SJCRH30 (cell line): ENCODE results near the gene WDR86. TPM values are rescaled to one million over a fixed set of nuclear protein-coding genes. Genes with fewer than 3 reads are reported as not detected.

ENCODE experiments used
- DNase-seq, 2 experiments: peaks; one replicate each; pipeline ENCODE4 v3.0.0-alpha.2; 2015 to 2020
- H3K27ac ChIP-seq: fragments of 250-450 bp; sonication (Bioruptor Pico); 2 replicates; pipeline ENCODE4 v1.5.1; 2020; ENCODE audit warnings: mild to moderate bottlenecking, moderate library complexity
- H3K27me3 ChIP-seq: fragments of 250-450 bp; sonication (Bioruptor Pico); 2 replicates; pipeline ENCODE4 v1.5.1; 2020; ENCODE audit warnings: mild to moderate bottlenecking, moderate library complexity
- H3K36me3 ChIP-seq: fragments of 250-450 bp; sonication (Bioruptor Pico); 2 replicates; pipeline ENCODE4 v1.5.1; 2020; ENCODE audit warnings: mild to moderate bottlenecking, moderate library complexity
- H3K4me1 ChIP-seq: fragments of 250-450 bp; sonication (Bioruptor Pico); 2 replicates; pipeline ENCODE4 v1.5.1; 2020; ENCODE audit warnings: mild to moderate bottlenecking, moderate library complexity
- H3K4me3 ChIP-seq: fragments of 250-450 bp; sonication (Bioruptor Pico); 2 replicates; pipeline ENCODE4 v1.5.1; 2020; ENCODE audit warnings: mild to moderate bottlenecking, moderate library complexity
- H3K9me3 ChIP-seq: fragments of 250-450 bp; sonication (Bioruptor Pico); replicated peaks from 2 replicates; pipeline ENCODE4 v1.5.1; 2020; ENCODE audit warnings: mild to moderate bottlenecking, moderate library complexity
- total RNA-seq: library from RNA; depleted of rRNA; stranded (reverse); fragments of >200 nt; shearing (Covaris generic); gene quantifications from 2 replicates; pipeline ENCODE4 v1.2.3, GENCODE V29; 2014

Gene WDR86
- total RNA-seq, 1 experiment from 2014 or later = 1.0 TPM

GRCh38 chr7:151368136-151368571 is 41.7 kb downstream of the WDR86 start:
- H3K4me3 ChIP-seq = no peak overlapping the region
- H3K4me1 ChIP-seq = no peaks in the 10 kb centered on the region
- DNase-seq = peak; percentile 82 to 88
- peaks cover 10% of the 10 kb centered on the region; the same call in 1 of the 2 replicates for H3K36me3 ChIP-seq
- no peak overlapping the region for H3K27ac ChIP-seq
- no peaks in the 10 kb centered on the region for H3K27me3 ChIP-seq
- H3K9me3 ChIP-seq = no peaks in the 10 kb centered on the region

- Histone ChIP-seq H3K9me3 (no peaks in the 10 kb centered on the region), H3K4me3 (no peak overlapping the region), H3K27ac (no peak overlapping the region), H3K4me1 (no peaks in the 10 kb centered on the region), H3K27me3 (no peaks in the 10 kb centered on the region), H3K36me3 (peaks cover 17% of the 10 kb centered on the region)
- no peak for DNase-seq
Observed at GRCh38 chr7:151367284-151367683, 42.6 kb downstream of the WDR86 start.

- H3K4me1 ChIP-seq = no peaks in the 10 kb centered on the region
- H3K4me3 ChIP-seq = no peak overlapping the region
- H3K36me3 ChIP-seq = peaks cover 21% of the 10 kb centered on the region
- no peak for DNase-seq
- H3K9me3 ChIP-seq = no peaks in the 10 kb centered on the region
- no peak overlapping the region for H3K27ac ChIP-seq
- no peaks in the 10 kb centered on the region for H3K27me3 ChIP-seq
Observed at GRCh38 chr7:151366880-151367222, 43.0 kb downstream of the WDR86 start.

- Histone ChIP-seq H3K36me3 (peaks cover 27% of the 10 kb centered on the region), H3K4me1 (no peaks in the 10 kb centered on the region), H3K9me3 (no peaks in the 10 kb centered on the region), H3K27me3 (no peaks in the 10 kb centered on the region), H3K4me3 (no peak overlapping the region), H3K27ac (no peak overlapping the region)
- DNase-seq = no peak
Observed at GRCh38 chr7:151366166-151366879, 43.5 kb downstream of the WDR86 start.

- Histone ChIP-seq H3K36me3 (peaks cover 39% of the 10 kb centered on the region), H3K27ac (no peak overlapping the region), H3K9me3 (no peaks in the 10 kb centered on the region), H3K4me3 (no peak overlapping the region), H3K4me1 (no peaks in the 10 kb centered on the region), H3K27me3 (no peaks in the 10 kb centered on the region)
- no peak for DNase-seq
Observed at GRCh38 chr7:151363182-151363581, 46.7 kb downstream of the WDR86 start.

GRCh38 chr7:151361193-151361959 is 48.5 kb downstream of the WDR86 start:
- Histone ChIP-seq H3K9me3 (no peaks in the 10 kb centered on the region), H3K27ac (no peak overlapping the region), H3K27me3 (no peaks in the 10 kb centered on the region), H3K4me3 (no peak overlapping the region), H3K36me3 (peaks cover 54% of the 10 kb centered on the region), H3K4me1 (no peaks in the 10 kb centered on the region)
- no peak for DNase-seq

- Histone ChIP-seq H3K4me3 (no peak overlapping the region), H3K27ac (no peak overlapping the region), H3K4me1 (no peaks in the 10 kb centered on the region), H3K27me3 (no peaks in the 10 kb centered on the region), H3K36me3 (peaks cover 43% of the 10 kb centered on the region), H3K9me3 (no peaks in the 10 kb centered on the region)
- DNase-seq = no peak
Observed at GRCh38 chr7:151352512-151352911, 57.3 kb downstream of the WDR86 start.

- Histone ChIP-seq H3K36me3 (peaks cover 41% of the 10 kb centered on the region), H3K27me3 (no peaks in the 10 kb centered on the region), H3K4me1 (no peaks in the 10 kb centered on the region), H3K4me3 (no peak overlapping the region), H3K9me3 (no peaks in the 10 kb centered on the region), H3K27ac (no peak overlapping the region)
- no peak for DNase-seq
Observed at GRCh38 chr7:151351967-151352366, 57.9 kb downstream of the WDR86 start.

- DNase-seq = peak; percentile 33 to 39
- no peak overlapping the region for H3K27ac ChIP-seq
- no peaks in the 10 kb centered on the region for H3K9me3 ChIP-seq
- peaks cover 31% of the 10 kb centered on the region for H3K36me3 ChIP-seq
- no peaks in the 10 kb centered on the region for H3K4me1 ChIP-seq
- no peaks in the 10 kb centered on the region for H3K27me3 ChIP-seq
- H3K4me3 ChIP-seq = no peak overlapping the region
Observed at GRCh38 chr7:151351027-151351426, 58.8 kb downstream of the WDR86 start.

GRCh38 chr7:151349507-151349853 is 60.4 kb downstream of the WDR86 start:
- Histone ChIP-seq H3K4me1 (no peaks in the 10 kb centered on the region), H3K27ac (no peak overlapping the region), H3K27me3 (no peaks in the 10 kb centered on the region), H3K9me3 (no peaks in the 10 kb centered on the region), H3K36me3 (peaks cover 31% of the 10 kb centered on the region), H3K4me3 (no peak overlapping the region)
- DNase-seq = no peak

- Histone ChIP-seq H3K36me3 (peaks cover 28% of the 10 kb centered on the region), H3K9me3 (no peaks in the 10 kb centered on the region), H3K4me3 (no peak overlapping the region), H3K4me1 (no peaks in the 10 kb centered on the region), H3K27me3 (no peaks in the 10 kb centered on the region), H3K27ac (no peak overlapping the region)
- DNase-seq = no peak
Observed at GRCh38 chr7:151348970-151349369, 60.9 kb downstream of the WDR86 start.

GRCh38 chr7:151347200-151347599 is 62.6 kb downstream of the WDR86 start:
- H3K4me1 ChIP-seq = no peaks in the 10 kb centered on the region
- H3K4me3 ChIP-seq = no peak overlapping the region
- H3K27ac ChIP-seq = no peak overlapping the region
- H3K27me3 ChIP-seq = no peaks in the 10 kb centered on the region
- peaks cover 20% of the 10 kb centered on the region for H3K36me3 ChIP-seq
- H3K9me3 ChIP-seq = no peaks in the 10 kb centered on the region
- DNase-seq = no peak

GRCh38 chr7:151346470-151346769 is 63.4 kb downstream of the WDR86 start:
- Histone ChIP-seq H3K4me3 (no peak overlapping the region), H3K27ac (no peak overlapping the region), H3K36me3 (peaks cover 17% of the 10 kb centered on the region), H3K27me3 (no peaks in the 10 kb centered on the region), H3K9me3 (no peaks in the 10 kb centered on the region), H3K4me1 (no peaks in the 10 kb centered on the region)
- DNase-seq = no peak

GRCh38 chr7:151345576-151346469 is 64.0 kb downstream of the WDR86 start:
- peaks cover 14% of the 10 kb centered on the region; the same call in 1 of the 2 replicates for H3K36me3 ChIP-seq
- no peaks in the 10 kb centered on the region for H3K9me3 ChIP-seq
- H3K4me1 ChIP-seq = 0 out of 2 replicates have a peak, but pooled peaks cover 3% of the 10 kb centered on the region
- no peaks in the 10 kb centered on the region for H3K27me3 ChIP-seq
- DNase-seq = no peak
- no peak overlapping the region for H3K27ac ChIP-seq
- H3K4me3 ChIP-seq = no peak overlapping the region

GRCh38 chr7:151343516-151343915 is 66.3 kb downstream of the WDR86 start:
- Histone ChIP-seq H3K27ac (no peak overlapping the region), H3K4me3 (no peak overlapping the region), H3K9me3 (no peaks in the 10 kb centered on the region), H3K36me3 (peaks cover 6% of the 10 kb centered on the region; the same call in 1 of the 2 replicates), H3K4me1 (0 out of 2 replicates have a peak, but pooled peaks cover 3% of the 10 kb centered on the region), H3K27me3 (no peaks in the 10 kb centered on the region)
- no peak for DNase-seq
